Right ventricle myocardium superior (tissue), 1 donor: ENCODE data around the gene CA5A. TPM values are rescaled to one million over a fixed set of nuclear protein-coding genes. Genes with fewer than 3 reads are reported as not detected.
A peak's percentile ranks its signal among the peaks of the same experiment; 100 is the strongest.

Experiments used
- ATAC-seq: fragments of 200-7000 bp; cut with Tn5 transposase; one replicate; pipeline ENCODE4 v1.9.1; 2020; ENCODE audit warnings: mild to moderate bottlenecking; ENCODE audit not compliant: poor library complexity
- DNase-seq: peaks from one replicate; pipeline ENCODE4 v3.0.0-alpha.2; 2020
- intact Hi-C: fragments of 100-400 bp; cut with DNase I; formaldehyde crosslinking; loops from one replicate; pipeline ENCODE4 v1.11.2; 2022
- total RNA-seq: library from RNA; stranded (reverse); fragmentation: NEBNext Ultra II Directional; extraction: Animal tissue kit (Norgen Biotek cat#: 25700); gene quantifications from one replicate; pipeline ENCODE4 v1.2.1, GENCODE V29; 2021
- donor health status: DM: no; HTN: yes; CAD: no; lungs with severe emphysema.

CA5A gene
- total RNA-seq, 1 donor from 2014 or later, result not detected

DNA sequence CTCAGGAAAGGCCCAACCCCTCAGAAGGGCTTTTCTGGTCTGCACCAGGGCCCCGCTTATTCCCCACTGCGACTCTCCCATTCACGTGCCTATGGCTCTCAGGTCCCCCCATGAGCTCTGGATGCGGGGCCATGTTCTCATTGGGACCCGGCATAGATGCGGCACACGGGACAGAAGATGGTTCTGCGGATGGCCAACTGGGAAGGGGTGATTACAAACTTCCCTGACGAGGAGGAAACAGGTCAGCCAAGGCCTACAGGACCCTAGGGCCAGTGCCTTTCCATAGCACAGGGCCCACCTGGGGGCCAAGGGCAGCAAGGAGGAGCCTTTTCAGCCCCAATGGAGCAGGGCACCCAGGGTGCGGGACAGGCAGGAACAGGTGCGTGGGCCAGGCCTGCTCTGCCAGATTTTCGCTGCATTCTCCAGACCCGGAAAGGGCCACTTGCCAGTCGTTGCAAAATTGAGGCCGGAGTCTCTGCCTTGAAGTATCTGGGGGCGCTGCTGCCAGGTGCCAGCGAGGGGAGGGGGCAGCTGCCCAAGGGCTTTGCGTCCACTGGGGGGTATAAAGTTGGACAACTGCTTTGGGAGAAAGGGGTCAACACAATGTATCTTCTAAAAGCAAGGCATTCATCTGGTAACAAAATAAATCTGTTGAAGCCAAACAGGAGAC lies 87.5 kb downstream of the CA5A start:
- intact Hi-C loops, result no loop called here
- DNase-seq (no peak), ATAC-seq (no peak)

- no peak for DNase-seq
- ATAC-seq, result peak; percentile 34
These were observed 88.3 kb downstream of the CA5A start for GRCh38 chr16:87847785-87848675.

DNA sequence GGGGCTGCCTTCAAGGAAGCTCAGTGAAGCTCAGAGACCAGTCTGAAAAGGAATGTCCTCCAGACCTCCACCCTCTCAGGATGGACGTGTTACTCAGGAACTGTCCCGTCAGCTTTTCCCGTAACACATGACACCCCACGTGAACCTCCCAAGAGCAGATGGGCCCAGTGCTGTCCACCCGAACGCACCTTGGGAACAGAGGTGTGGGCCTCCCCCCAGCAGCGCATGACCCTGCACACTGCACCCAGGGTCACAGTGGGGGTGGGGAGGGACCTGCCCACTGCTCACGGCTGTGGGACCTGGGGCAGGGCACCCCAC lies 88.9 kb downstream of the CA5A start:
- ATAC-seq (no peak), DNase-seq (no peak)
- intact Hi-C loops, result no loop called here

More at GRCh38 chr16:87847785-87848675, 88.3 kb downstream of the CA5A start:
- intact Hi-C loops, result no loop called here

DNA sequence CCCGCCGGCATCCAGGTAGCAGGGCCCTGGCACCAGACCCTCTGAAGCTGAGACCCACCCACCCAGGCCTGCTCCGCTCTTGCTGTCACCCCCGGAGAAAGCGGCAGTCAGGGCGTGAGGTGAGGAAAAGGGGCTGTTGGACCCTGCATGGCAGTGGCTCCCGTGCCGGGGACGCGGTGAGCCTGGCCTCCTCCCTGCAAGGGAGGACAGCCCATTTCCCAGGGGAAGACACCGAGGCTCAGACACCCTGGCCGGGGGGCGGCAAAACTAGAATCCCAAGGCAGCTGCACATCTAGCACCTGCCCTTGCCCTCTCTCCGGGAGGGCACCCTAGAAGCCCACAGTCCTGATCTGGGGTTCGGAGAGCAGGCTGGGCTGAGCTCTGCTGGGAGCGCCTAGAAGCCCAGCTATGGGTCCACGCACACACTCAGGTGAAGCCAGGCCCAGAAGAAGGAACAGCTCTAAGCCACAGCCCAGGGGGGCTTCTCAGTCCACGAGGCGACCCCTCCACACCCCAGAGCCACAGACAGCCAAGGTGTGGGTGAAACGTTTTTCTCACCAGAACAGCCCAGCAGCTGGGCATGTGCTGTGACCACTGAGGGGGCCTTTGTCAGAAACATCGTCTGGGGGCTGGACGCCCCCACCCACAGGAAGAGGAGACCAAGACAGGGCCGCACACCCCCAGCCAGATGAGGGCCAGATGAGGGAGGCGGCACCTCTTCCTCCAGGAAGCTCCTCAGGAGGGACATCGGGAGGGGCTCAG lies 89.4 kb downstream of the CA5A start:
- intact Hi-C loops, result no loop called here
- DNase-seq (no peak), ATAC-seq (no peak)

DNA sequence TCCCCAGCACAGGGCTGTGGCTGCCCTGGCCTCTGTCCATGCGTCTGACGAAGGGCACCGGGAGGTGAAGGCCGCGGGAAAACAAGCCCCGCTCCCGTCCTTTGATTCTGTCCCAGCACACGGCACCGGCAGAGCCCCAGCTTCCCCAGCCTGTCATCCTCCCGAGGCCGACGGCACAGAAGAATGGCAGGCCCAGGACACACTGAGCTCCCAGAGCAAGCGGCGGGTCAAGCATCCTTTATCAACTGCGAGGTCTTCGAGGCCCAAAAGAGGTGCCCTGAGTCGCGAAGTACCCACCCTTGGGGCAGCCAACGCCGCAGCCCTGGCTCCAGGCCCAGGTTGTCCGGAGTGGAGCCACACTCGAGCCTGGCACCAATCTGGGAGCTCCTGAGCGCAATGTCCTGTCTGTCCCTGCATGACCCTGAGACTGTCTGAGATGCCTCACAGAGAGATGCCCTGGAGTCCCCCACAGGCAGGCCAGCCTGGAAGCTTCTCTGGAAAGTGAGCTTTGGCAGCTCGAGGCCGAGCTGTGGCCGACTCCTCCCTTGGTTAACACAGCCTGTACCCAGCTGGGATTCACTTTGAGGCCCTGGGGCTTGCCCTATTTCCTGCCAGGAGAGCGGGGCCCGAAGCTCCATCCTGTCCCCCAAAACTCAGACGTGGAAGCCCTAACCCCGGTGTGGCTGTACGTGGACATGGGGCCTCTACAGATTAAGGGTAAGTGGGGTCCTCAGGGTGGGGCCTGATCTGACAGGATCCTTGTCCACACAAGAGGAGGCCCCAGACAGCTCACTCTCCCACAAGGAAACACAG lies 90.3 kb downstream of the CA5A start:
- DNase-seq (no peak), ATAC-seq (peak; percentile 26)
- intact Hi-C loops, result no loop called here

- no peak for DNase-seq
- intact Hi-C loops, result no loop called here
- no peak for ATAC-seq
These were observed 91.1 kb downstream of the CA5A start for GRCh38 chr16:87845213-87845612.

- ATAC-seq (no peak), DNase-seq (no peak)
- intact Hi-C loops, result no loop called here
These were observed 91.5 kb downstream of the CA5A start for GRCh38 chr16:87844809-87845208.

GRCh38 chr16:87844120-87844733 lies 92.1 kb downstream of the CA5A start:
- intact Hi-C loops, result no loop called here
- ATAC-seq, result peak; percentile 5

GRCh38 chr16:87843678-87844105 lies 92.6 kb downstream of the CA5A start:
- intact Hi-C loops, result no loop called here
- ATAC-seq, result no peak
- no peak for DNase-seq

More at GRCh38 chr16:87844120-87844733, 92.1 kb downstream of the CA5A start:
- DNase-seq, result no peak

DNA sequence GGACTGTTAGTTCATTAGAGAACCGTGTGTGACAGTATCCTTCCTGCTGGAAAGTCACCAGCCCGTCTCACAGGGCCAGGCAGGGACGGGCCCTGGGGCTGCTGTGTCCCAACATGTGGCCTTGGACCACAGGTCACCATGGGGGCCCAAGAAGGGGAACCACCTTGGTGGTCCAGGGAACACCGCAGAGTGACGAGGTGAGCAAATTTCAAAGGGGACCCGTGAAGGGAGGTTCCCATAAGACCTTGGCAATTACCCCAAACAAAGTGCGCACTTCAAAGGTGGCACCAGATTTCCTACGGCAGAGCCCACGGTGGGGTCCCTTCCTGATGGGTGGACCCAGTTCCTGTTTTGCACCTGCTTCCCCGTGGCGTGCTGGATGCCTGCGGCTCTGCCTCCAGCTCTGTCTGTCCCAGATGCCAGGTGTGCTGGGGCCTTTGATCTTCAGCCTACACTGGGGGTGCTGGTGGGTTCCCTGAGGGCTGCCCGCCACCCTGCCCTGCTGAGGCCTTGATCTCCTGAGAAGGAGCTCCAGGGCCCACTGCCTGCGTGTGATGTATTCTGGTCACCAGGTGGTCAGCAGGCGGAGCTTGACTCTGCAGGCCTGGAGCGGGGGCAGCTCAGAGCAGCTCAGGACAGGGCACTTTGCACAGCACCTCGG lies 94.0 kb downstream of the CA5A start:
- ATAC-seq (no peak), DNase-seq (no peak)
- intact Hi-C loops, result no loop called here

DNA sequence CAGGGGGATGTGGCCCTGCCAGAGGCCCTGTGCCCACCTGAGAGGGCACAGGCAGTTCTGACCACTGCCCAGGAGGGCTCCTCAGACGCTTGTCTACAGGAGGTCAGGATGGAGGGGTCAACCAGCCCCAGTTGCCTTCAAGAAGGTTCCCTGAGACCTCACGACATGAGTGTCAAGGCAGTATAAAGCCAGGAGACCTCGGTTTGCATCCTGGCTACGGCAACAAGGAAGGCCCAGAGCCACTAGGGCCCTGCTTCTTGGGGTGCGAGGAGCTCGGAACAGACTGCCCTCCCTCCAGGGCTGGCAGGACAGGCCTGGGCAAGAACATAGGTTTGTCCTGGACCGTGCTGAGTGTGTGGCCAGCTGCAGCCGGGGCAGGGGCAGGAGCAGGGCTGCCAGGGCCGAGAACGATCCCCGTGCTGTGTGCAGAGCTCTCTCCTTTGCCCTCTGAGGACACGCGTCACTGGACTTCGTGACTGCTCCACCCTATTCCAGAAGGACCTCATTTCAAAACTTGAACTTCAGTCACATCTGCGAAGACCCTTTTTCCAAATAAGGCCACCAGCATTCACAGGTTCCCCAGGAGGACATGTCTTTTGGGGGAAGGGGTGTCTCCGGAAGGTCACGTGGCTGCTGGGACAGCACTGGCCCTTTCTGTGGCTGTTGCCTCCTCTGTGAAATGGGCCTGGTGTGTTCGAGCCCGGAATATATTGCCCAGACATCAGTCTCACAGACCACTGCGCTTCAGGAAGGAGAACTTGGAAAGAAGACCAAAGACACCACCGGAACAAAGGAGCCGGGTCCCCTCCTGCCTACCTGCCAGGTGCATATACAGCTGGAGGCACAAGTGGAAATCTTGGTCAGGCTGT lies 94.8 kb downstream of the CA5A start:
- intact Hi-C loops, result no loop called here
- DNase-seq, result no peak

GRCh38 chr16:87840271-87840978 lies 95.9 kb downstream of the CA5A start:
- ATAC-seq (no peak), DNase-seq (no peak)
- intact Hi-C loops, result no loop called here

More for the DNA sequence above, 94.8 kb downstream of the CA5A start:
- no peak for ATAC-seq

DNA sequence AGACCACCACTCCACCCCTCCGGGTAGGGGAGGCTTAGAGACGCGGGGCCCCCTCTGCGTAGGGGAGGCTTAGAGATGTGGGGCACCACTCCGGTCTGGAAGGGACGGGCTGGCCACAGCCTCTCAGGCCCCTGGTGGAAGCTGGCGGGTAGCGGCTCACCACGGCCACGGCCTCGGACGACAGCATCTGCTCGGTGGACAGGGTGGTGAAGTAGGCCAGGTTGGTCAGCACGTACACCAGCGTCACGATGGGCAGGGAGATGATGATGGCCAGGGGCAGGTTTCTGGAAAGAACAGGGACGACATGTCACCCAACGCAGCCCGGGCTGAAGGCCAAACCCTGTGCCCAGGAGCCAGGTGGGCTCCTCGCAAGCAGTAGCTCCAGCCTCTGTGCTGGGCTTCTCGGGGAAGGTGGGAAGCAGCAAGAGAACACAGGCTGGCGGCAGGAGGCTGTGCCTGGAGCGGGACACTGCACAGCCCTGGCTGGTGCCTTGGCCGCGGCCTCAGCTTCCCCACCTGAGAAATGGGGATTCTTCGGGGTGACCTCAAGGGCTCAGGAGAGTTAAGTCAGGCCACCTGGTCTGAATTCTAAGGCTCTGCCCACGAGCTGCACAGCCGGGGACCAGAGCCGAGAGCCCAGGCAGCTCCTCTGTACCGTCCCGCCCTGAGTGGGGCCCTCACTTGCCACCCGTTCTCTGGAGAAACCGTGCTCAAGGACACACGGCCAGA lies 96.6 kb downstream of the CA5A start:
- intact Hi-C loops, result no loop called here
- DNase-seq, result no peak
- ATAC-seq, result no peak

DNA sequence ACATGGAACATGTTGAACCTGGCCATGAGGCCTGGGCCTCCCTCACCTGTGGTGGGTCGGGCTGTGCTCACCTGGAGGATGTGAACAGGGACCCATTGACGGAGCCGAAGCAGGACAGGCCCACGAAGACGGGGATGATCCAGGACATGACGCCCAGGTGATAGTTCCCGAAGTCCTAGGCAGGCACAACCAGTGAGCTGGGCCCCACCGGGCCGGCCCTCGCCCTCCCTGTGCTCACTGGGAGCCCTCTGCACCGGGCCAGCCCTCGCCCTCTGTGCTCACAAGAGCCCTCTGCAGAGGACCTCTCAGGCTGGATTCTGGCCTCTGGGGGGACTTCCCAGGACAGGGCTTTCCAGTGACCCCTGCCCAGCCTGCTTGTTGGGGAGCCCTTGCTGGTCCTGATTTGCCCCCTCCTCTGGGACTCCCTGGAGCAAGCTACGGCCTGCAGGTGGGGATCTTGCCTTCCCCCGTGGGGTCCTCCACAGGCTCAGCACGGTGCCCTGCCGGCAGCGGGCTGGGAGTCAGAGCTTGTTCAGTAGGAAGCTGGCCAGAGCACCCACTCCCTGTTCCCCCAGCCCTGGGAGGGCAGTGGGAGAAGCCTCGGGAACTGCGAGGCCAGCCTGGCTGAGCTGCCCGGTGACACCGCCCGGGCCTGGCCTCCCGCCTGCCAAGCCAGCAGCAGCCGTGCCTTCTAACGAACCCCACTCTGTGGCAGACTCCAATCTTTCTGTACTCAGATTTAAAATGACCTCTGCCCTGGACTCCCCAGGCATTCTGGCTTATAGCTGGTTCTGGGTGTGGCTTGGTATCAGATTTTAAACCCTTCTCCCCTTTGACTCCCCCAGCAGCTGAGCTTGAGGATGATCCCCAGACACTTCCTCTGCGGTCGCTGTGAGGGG lies 97.4 kb downstream of the CA5A start:
- ATAC-seq (no peak), DNase-seq (no peak)
- intact Hi-C loops, result no loop called here
